ENCODE measurements around the gene MAK. TPM values are rescaled to one million over a fixed set of nuclear protein-coding genes. Genes with fewer than 3 reads are reported as not detected.
"Not testable (repeated sequence)": the region's sequence is repeated elsewhere in the genome, so short reads cannot be mapped to it uniquely, and the experiment has no call there.

MAK gene
- total RNA-seq, 1 donor from 2014 or later, result 0.10 TPM

- no peak for DNase-seq
Observed at GRCh38 chr6:10725044-10725443, 113.3 kb downstream of the MAK start.

- no peak for DNase-seq
Observed at GRCh38 chr6:10723567-10723881, 114.8 kb downstream of the MAK start.

GRCh38 chr6:10722820-10723566 lies 115.3 kb downstream of the MAK start, which contains the start of gene TMEM14C:
TMEM14C (plus strand) TSS chr6:10723070; CDS start chr6:10724614, 1,544 bp downstream.
- DNase-seq, result peak; percentile 93

GRCh38 chr6:10722570-10722819 lies 115.8 kb downstream of the MAK start:
- peak; percentile 70 for DNase-seq

GRCh38 chr6:10721850-10722569 lies 116.3 kb downstream of the MAK start:
- DNase-seq, result no peak

GRCh38 chr6:10720960-10721849 lies 117.1 kb downstream of the MAK start:
- DNase-seq, result not testable (repeated sequence)

GRCh38 chr6:10720265-10720959 lies 117.9 kb downstream of the MAK start:
- peak; percentile 32 for DNase-seq

- no peak for DNase-seq
Observed at GRCh38 chr6:10719964-10720264, 118.4 kb downstream of the MAK start.

- DNase-seq, result peak; percentile 44
Observed at GRCh38 chr6:10719296-10719963, 118.9 kb downstream of the MAK start.

GRCh38 chr6:10713962-10714361 lies 124.4 kb downstream of the MAK start:
- DNase-seq, result no peak

Small RNAs within 50 kb of the gene (small RNA-seq; reads per million reads assigned to genes)
- gene RNA5SP203 (ENCODE audit: low replicate concordance), result not detected

Other genes starting within 250 kb of the MAK start
- gene C6orf52, start 143.9 kb downstream of the MAK start, total RNA-seq, result not detected
- gene PAK1IP1, start 143.6 kb downstream of the MAK start, total RNA-seq, result 13.2 TPM
- 50.4 TPM for gene TMEM14C, start 115.5 kb downstream of the MAK start, total RNA-seq
- gene TMEM14B, start 90.7 kb downstream of the MAK start, total RNA-seq, result 40.2 TPM
- gene GCM2, start 43.5 kb upstream of the MAK start, total RNA-seq, result not detected
- gene SYCP2L, start 48.5 kb upstream of the MAK start, total RNA-seq, result 4.9 TPM
- 0.59 TPM for gene ELOVL2, start 205.8 kb upstream of the MAK start, total RNA-seq